NCI-H345 treated with DMSO at 0.1 percent for 48 hours (cell line): ENCODE results near the gene PTPRM.
A peak's percentile ranks its signal among the peaks of the same experiment; 100 is the strongest.

Experiments
- DNase-seq: peaks from one replicate; lab custom pipeline; 2025; ENCODE audit not compliant: unreplicated experiment; lab: John Stamatoyannopoulos, UW

The PTPRM gene

GRCh38 chr18:7789856-7790552 is 222.9 kb downstream of the PTPRM start:
- peak; percentile 61 for DNase-seq

- DNase-seq = no peak
Observed at GRCh38 chr18:7793100-7793499, 226.0 kb downstream of the PTPRM start.

- no peak for DNase-seq
Observed at GRCh38 chr18:7803956-7804469, 236.9 kb downstream of the PTPRM start.

DNA sequence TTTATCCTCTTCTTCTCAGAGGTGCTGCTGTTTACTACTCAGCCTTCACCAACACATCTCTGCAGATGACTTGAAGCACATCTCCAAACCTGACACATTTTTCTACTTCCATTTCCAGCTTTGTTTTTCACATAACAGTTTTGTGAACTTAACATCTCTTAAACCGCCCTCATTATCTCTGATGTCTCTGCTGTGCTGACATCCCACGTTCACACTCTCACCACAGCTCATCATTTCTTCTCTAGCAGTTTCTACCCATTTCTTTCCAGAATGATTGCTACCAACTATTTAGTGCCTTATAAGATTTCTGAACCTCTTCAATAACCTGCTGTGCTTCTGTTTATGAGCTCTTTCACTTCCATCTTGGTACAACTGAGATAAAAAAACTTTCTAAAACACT is 238.0 kb downstream of the PTPRM start:
- no peak for DNase-seq

- DNase-seq = no peak
Observed at GRCh38 chr18:7805880-7806279, 238.8 kb downstream of the PTPRM start.

GRCh38 chr18:7807936-7808453 is 240.9 kb downstream of the PTPRM start:
- DNase-seq = no peak

DNA sequence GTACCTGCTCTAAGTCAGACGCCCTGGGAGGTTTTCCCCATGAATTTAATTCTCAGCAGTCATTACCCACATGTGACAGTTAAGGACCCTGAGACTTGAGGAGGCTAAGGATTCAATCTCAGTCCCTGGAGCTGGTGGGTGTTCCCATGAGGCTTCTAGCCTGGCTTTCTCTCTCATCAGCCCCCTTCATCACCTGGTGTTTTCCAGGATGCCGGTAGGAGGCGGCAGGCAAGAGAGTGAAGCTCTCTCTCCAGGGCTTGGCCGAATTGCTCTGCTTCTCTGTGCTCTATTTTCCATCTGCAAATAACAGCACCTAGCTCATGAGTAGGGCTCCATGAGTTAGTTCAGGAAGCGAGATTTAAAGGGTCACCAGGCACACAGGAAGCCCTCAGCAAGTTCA is 241.9 kb downstream of the PTPRM start:
- no peak for DNase-seq

- no peak for DNase-seq
Observed at GRCh38 chr18:7809455-7809854, 242.3 kb downstream of the PTPRM start.

GRCh38 chr18:7809978-7810377 is 242.9 kb downstream of the PTPRM start:
- no peak for DNase-seq

- no peak for DNase-seq
Observed at GRCh38 chr18:7812431-7813063, 245.4 kb downstream of the PTPRM start.

DNA sequence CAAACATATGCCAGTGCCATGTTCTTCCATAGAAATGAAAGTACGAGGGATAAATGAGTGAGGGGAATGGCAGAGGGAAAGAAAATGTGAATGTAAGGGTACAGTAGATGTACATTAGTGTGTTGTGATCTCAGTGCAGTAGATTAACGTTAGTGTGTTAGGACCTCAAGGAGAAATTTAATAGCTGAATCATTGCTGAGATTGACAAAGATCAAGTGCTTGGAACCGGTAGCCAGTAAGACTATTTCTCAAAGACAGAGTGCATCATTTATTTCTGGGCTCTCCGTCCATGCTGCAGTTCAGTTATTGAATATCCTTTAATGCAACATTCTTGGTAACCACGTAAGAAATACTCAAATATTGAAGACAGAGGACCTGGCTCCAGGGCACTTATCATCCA is 246.0 kb downstream of the PTPRM start:
- no peak for DNase-seq

- DNase-seq = no peak
Observed at GRCh38 chr18:7814754-7815315, 247.7 kb downstream of the PTPRM start.

- no peak for DNase-seq
Observed at GRCh38 chr18:7815787-7816186, 248.7 kb downstream of the PTPRM start.

DNA sequence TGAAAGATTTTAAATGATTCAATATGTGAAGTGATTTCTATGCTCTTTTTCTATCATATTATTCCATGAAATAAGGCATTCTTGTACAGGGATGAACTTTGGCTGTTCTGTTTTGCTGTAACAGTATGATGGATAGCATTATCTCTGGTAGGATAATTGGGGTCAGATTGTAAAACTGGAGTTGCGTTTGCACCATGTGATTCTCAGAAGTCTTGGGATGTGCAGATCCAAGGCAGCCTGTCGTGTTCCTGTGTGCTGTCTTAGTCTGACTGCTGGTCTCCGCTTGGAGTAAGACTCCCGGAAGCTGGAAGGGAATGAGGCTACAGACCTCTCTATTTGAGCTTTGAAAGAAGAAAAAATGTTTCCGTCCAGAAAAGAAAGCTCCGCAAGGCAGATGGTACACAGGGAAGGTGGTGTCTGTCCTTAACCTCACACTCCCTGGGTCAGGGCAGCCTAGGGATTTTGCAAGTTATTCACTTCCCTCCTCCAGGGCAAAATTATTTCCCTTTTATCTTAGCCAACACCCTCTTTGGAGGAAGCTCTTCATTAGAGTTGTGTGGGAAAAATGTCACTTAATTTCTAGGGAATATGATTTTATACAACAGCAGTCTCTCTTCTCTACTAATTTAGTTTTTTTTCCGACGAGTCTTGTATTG is 250.6 kb downstream of the PTPRM start:
- DNase-seq = no peak

GRCh38 chr18:7821784-7822183 is 254.7 kb downstream of the PTPRM start:
- no peak for DNase-seq

DNA sequence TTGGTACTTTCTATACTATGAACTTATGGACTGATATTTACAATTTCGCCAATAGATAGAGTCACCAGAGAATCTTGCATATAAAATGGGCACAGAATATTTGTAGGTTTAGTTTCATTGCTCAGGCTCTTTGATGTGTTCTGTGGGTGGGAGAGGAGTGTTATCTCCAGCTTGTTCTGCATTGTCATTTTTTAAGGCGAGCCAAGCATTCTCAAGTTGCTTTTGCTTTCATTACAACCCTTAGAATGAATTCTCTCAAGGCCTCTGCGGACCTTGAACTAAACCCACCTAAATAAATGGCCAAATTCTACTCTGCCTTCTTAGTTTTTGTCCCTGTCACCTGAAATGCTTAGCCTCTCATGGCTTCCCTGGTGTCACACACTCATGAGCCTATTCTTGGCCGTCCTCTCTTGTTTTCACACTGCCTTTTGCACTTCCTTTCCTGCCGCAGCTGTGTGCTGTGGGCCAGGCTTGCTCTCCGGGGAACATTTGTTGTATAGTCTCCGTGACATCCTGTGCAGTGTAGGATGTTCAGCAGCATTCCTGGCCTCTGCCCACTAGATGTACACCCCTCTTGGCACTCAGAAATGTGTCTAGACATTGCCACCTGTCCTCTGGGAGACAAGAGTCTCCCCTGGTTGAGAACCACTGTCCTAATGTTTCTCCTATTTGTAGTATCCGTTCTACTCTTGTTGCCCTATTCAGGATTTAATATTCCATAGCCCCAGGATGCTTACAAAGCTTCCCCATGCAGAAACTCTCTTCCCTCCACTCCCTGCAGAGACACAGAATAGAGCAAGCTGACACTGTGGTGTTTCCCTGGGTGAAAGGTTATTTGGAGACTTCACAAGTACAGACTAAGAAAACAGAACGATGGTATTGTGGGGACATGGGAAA is 255.6 kb downstream of the PTPRM start:
- peak; percentile 71 for DNase-seq

DNA sequence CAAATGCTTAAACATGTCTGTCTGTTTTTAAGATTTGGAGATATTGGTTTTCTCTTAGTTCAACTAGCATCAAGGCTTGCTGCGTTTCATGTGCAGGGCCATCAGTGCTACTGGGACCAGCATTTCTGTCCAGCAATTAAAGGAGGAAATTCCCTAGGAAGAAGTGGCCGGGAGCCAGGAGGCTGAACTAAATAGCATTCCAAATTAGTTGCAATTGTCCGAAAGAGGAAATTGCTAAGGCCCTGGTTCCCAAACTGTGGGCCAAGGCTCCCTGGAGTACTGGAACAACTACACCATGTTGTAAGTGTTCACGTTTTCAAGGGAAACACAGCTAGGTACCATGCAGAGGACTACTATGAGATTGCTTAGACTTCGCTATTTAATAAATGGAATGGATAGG is 257.9 kb downstream of the PTPRM start:
- DNase-seq = no peak

DNA sequence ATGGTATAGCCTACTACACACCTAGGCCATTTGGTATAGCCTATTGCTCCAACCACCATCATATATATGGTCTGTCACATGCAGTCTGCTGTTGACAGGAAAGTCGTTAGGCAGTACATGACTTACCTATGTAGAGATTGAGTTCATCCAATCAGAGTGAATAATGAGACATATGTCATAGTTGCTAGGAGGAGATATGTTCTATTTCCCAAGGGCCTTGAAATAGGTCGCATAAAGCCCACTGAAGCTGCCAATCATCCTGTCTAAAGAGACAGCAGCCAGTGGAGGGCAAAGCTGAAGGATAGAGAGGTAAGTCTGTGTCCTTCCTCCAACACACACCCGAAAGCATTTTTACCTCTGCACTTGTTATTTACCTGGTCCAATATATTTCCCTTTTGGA is 263.4 kb downstream of the PTPRM start:
- DNase-seq = no peak

- no peak for DNase-seq
Observed at GRCh38 chr18:7839548-7839947, 272.4 kb downstream of the PTPRM start.

DNA sequence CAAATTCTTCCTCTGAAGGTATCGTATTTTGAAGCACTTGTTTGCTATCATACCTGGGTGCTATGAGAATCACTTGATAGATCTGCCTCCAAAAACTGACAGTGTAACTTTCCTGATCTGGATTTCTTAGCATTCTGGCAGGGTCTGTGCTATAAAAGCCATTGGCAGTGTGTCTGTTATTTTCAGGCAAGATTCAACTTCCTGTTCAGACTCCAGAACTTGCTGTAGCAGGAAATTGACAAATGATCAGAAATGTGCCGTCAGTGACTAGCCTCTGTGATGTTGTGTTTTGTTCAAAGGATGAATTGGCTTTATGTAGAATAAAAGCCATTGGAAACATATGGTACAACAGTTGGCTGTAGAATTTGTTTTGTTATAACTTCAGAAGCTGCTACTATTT is 273.3 kb downstream of the PTPRM start:
- no peak for DNase-seq

- no peak for DNase-seq
Observed at GRCh38 chr18:7844017-7844416, 276.9 kb downstream of the PTPRM start.
